HG02623 (cell line): ENCODE measurements around the gene PMIS2.
"Not testable (repeated sequence)": the region's sequence is repeated elsewhere in the genome, so short reads cannot be mapped to it uniquely, and the experiment has no call there.

Source experiments
- ATAC-seq: cut with Tn5 transposase; IDR thresholded peaks from one replicate; pipeline ENCODE4 v1.9.1; 2021; ENCODE audit warnings: moderate library complexity; ENCODE audit not compliant: unreplicated experiment

The PMIS2 gene

DNA sequence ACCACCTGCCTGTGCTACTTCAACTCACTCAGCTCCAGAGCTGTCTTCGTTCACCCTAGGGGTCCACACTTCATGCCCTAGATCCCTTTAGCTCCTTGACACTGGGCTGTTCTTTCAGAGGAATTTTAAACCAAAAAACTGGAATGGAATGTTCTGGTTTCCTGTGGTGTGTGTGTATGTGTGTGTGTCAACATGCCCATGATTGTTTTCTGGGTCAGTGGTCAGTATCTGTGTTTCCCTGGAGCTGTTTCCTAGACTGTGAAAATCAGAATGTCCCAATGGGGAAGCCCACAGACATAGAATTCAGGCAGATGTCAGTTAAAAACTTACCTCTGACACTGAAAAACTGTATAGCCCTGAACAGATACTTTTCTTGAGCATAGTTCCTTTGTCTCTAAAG lies 1.3 kb downstream of the PMIS2 start:
- no peak for ATAC-seq

DNA sequence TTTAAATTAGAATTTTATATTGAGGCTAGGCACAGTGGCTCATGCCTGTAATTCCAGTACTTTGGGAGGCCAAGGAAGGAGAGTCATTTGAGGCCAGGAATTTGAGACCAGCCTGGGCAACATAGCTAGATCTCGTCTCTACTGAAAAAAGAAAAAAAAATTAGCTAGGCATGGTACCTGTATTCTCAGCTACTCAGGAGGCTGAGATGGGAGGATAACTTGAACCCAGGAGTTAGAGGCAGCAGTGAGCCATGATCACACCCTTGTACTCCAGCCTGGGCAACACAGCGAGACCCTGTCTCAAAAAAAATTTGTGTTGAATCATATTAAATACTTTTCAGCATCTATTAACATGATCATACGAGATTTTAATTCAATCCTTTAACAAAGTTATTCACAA lies 4.9 kb downstream of the PMIS2 start:
- no peak for ATAC-seq

DNA sequence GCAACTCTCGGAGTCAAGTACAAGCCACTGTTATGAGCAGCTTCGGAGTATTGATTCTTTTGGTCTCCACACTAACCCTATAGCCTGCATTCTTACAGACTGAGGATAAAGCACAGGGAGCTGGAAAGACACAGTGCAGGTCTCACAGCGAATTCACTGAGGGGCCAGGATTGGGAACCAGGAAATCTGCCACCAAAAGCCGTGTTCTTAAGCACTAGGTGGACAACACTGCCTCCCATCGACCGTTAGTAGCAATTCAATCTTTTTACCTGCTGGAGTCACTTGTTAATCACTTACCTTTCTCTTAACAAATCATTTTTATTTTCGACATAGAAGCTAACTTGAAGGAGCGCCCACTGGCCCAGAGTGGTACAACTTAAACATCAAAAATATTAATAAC lies 6.3 kb downstream of the PMIS2 start:
- no peak for ATAC-seq

DNA sequence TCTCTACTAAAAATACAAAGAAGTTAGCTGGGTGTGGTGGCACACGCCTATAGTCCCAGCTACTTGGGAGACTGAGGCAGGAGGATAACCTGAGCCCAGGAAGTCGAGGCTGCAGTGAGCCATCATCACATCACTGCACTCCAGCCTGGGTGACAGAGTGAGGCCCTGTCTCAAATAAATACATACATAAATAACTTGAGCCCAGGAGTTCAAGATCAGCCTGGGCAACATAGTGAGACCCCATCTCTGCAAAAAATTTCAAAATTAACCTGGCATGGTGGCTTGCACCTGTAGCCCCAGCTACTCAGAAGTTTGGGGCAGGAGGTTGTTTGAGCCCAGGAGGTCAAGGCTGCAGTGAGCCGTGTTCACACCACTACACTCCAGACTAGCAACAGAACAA lies 9.1 kb downstream of the PMIS2 start:
- ATAC-seq, result not testable (repeated sequence)

DNA sequence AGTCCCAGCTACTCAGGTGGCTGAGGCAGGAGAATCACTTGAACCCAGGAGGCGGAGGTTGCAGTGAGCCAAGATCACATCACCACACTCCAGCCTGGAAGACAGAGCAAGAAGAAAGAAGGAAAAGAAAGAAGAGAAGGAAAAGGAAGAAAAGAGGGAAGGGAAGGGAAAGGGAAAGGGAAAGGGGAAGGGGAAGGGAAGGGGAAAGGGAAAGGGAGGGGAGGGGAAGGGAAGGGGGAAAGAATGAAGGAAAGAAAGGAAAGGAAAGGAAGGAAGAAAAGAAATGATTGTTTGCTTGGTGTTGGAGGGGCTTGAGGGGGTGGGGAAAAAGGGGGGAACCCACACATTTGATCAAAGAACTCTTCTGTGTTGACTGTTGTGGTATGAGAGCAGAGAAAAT lies 10.0 kb downstream of the PMIS2 start:
- no peak for ATAC-seq

DNA sequence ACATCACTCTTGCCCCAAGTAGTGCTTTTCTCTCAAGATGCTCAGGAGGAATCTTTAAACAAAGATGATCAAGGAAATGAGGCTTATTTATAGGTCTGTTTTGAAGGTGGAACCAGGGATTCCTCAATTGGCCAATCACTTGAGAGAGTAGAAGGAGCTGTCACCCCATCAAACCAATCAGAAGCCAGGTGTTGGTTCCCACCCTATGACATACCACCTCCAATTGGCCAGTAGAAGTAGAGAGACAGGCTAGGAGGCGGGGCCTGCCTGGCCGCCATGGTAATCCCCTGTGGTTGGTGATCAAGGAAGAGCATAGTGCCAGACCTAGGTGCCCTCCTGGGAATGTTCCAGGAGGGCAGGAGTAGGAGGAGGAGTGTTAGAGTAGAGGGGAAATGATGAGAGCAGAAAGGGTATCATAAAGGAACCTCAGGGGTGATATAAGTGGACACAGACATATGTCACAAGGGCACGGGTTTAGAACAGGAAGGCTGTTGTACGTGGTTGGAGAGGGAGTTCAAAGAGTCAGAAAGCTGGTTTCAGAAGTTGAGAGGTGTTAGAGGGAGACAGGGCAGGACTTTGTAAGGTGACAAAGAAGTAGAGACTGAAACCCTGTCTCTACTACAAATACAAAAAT lies 10.5 kb downstream of the PMIS2 start:
- ATAC-seq, result no peak

DNA sequence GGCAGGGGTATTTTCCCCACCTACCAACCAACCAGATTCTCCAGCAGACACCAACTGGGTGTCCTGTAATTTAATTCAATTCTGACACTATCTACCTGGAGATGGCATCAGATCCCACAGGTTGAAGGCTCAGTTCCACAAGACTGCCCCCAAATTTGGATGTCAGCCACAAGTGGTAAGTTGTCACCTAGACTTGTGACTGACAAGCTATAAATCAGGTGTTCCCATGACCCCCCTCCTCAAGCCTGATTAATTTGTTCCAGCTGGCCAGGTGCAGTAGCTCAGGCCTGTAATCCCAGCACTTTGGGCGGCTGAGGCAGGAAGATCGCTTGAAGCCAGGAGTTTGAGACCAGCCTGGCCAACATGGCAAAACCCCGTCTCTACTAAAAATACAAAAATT lies 16.0 kb downstream of the PMIS2 start:
- ATAC-seq, result no peak

DNA sequence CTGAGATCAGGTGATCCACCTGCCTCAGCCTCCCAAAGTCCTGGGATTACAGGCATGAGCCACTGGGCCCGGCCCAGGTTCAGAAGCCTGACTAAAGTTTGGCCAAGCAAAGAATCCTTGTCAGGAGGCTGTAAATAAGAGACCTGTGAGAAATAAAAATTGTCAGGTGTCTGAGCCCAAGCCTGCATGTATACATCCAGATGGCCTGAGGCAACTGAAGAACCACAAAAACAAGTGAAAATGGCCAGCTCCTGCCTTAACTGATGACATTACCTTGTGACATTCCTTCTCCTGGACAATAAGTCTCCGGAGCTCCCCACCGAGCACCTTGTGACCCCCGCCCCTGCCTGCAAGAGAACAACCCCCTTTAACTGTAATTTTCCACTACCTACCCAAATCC lies 18.5 kb downstream of the PMIS2 start:
- ATAC-seq, result not testable (repeated sequence)

DNA sequence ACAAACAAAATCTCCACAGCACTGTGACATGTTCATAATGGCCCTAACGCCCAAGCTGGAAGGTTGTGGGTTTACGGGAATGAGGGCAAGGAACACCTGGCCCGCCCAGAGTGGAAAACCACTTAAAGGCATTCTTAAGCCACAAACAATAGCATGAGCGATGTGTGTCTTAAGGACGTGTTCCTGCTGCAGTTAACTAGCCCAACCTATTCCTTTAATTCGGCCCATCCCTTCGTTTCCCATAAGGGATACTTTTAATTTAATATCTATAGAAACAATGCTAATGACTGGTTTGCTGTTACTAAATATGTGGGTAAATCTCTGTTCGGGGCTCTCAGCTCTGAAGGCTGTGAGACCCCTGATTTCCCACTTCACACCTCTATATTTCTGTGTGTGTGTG lies 21.2 kb downstream of the PMIS2 start:
- ATAC-seq, result not testable (repeated sequence)

DNA sequence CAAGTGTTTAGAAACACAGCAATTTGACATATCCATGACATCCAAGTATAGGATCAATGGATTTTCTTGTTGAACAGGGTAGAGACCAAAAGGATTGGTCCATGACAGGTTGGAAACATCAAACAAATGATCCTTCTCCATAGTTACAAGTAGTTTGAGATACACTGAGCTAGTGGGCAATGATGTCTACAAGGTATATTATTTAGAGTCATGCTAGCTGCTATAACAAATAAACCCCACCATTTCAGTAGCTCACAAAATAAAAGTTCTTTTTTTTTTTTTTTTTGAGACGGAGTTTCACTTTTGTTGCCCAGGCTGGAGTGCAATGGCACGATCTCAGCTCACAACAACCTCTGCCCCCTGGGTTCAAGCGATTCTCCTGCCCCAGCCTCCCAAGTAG lies 21.7 kb downstream of the PMIS2 start:
- no peak for ATAC-seq

DNA sequence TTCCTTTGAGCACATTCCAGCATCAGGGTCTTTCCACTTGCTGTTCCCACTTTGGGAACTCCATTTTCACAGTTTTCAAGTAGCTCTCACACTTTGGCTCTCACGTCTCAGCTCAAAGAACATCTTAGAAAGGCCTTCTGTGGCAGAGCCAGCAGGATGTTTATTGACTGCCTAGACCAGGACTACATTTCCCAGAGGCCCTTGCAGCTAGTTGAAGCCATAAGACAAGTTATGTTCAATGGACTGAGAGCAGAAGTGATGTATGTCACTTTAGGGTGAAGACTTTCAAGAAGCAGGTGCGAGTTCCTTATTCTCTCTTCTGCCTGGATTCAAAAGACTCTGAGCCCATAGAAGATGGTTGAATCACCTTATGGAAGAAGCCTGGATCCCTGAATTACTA lies 22.3 kb downstream of the PMIS2 start:
- ATAC-seq, result no peak

DNA sequence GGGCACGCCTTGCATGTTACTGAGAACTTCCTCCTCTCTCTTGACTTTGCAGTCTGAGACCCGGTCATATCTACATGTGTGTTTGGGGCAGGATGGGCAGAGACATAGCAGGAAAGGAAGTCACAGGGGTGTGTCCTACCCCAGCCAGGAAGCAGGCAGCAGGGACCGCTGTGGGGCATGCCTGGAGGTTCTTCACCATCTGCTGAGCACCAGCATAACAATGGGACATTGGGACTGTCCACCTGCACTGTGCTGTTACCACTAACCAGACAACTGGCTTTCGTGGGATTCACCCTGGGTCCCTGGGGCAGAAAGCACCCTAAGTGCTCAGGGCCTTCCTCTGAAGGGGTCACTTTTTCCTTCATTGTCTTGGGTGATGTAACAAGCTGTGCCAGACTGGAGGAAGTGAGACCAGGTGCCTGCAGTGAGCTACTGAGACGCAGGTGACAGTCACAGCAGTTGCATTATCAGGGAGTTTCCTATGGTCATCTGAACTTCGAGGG lies 23.9 kb downstream of the PMIS2 start:
- ATAC-seq, result no peak

DNA sequence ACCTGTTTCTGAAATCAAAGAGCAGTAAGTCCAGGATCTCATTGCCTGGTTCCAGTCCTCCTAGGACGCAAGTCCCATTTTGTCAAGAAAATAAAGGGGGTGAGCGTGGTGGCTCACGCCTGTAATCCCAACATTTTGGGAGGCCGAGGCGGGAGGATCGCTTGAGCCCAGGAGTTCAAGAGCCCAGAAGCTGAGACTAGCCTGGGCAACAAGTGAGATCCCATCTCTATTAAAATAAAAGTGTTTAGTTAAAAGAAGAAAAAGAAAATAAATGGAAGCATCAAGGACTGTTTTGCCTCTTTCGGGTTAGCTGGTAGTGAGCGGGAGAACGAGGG lies 26.2 kb downstream of the PMIS2 start:
- no peak for ATAC-seq

DNA sequence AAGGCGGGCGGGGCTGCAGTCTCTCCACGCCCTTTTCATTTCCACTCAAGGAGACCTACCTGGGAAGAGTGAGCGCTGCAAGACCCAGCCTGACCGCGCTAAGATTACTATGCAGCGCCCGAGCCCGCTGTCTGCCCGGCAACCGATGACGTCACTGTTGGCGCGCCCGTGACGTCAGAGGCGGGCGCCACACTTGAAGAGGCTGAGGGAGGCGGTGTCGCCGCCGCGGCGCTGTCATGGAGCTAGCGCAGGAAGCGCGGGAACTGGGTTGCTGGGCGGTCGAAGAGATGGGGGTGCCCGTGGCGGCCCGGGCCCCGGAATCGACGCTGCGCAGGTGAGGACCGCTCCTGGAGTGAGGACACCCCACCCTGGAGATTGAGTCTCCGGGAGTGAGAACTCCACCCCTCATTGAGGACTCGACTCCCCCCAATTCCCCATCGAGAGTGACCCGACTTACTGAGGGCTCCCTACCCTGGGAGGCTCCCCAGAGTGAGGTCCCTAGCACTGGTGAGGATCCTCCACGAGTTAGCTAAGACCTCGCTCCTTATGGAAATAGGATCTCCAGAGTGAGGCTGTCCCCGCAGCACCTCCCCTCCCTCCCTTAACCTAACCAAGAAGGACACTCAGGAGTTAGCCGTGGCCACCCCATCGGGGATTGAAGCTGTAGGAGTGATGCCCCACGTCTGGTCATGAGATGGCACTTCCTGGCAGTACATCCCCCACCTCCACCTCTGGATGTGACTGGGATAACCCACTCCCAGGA lies 26.8 kb downstream of the PMIS2 start, which contains the start of gene HAUS5:
Gene HAUS5, plus strand, starts transcription at position 177 of the 763 bp plus-strand sequence. Its CDS starts 60 bp downstream, at position 237.
- ATAC-seq, result peak; percentile 68

DNA sequence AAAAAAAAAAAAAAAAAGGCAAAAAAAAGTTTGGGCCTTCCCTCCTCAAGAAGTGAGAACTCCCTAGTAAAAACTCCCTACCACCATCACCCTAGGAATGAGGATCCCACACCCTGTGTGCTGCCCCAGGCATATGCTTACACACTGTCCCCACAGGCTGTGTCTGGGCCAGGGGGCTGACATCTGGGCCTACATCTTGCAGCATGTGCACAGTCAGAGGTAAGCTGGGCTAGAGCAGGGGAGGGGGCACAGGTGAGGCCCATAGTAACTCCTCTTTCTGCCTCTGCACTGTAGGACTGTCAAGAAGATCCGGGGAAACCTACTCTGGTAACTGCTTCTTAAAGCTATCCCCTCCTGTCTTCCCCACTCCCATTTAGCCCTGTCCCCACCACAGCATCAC lies 27.6 kb downstream of the PMIS2 start:
- ATAC-seq, result no peak

DNA sequence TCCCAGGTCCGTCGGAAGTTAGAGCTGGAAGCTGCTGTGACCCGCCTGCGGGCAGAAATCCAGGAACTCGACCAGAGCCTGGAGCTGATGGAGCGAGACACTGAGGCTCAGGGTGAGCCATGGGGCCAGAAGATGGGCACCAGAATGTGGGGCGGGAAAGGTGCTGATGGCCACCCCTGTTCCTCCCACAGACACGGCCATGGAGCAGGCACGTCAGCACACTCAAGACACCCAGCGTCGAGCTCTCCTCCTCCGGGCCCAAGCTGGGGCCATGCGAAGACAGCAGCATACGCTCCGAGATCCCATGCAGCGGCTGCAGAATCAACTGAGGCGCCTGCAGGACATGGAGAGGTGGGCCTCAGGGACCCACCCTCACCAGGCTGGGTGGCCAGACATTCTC lies 29.1 kb downstream of the PMIS2 start:
- ATAC-seq, result no peak

DNA sequence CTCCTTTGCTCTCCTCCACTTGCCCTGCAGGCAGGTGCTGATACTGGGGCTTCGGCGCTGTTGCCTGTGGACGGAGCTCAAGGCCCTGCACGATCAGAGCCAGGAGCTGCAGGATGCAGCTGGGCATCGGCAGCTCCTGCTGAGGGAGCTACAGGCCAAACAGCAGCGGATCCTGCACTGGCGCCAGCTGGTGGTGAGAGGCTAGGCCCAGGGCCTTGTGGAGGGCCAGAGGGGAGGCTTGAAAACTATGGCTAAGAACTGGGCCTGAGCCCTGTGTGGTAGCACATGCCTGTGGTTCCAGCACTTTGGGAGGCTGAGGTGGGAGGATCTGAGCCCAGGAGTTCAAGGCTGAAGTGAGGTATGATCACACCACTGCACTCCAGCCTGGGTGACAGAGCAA lies 32.9 kb downstream of the PMIS2 start:
- ATAC-seq, result no peak

DNA sequence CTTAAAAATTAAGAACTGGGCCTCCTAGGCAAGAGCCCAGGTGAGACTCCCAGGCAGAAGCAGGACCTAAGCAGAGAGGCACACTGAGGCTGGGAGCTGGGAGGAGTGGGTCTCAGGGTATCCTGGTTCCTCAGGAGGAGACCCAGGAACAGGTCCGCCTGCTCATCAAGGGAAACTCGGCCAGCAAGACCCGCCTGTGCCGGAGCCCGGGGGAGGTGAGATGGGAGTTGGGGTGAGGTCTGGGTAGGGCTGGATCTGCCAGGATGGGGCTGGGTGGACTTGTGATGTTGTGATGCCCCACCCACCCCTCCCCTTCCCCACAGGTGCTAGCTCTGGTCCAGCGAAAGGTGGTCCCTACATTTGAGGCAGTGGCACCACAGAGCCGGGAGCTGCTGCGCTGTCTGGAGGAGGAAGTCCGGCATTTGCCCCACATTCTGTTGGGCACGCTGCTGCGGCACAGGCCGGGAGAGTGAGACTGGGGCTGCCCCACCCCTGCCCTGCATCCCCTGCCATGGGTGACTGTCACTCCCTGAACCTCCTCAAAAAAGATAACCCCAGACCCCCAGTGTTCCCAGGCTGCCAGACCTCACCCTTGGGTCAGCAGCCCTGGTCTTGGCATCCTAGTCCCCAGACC lies 33.4 kb downstream of the PMIS2 start:
- no peak for ATAC-seq

DNA sequence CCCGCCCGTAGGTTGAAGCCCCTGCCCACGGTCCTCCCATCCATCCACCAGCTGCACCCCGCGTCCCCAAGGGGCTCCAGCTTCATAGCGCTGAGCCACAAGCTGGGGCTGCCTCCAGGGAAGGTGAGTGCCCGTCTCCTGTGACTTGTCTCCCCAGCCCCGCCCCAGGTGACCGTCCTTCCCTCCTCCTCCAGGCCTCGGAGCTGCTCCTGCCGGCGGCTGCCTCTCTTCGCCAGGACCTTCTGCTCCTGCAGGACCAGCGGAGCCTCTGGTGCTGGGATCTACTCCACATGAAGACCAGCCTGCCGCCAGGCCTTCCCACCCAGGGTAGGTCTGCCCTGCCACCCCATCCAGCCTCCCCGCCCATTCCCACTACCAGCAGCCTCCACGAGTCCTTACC lies 34.0 kb downstream of the PMIS2 start:
- no peak for ATAC-seq

DNA sequence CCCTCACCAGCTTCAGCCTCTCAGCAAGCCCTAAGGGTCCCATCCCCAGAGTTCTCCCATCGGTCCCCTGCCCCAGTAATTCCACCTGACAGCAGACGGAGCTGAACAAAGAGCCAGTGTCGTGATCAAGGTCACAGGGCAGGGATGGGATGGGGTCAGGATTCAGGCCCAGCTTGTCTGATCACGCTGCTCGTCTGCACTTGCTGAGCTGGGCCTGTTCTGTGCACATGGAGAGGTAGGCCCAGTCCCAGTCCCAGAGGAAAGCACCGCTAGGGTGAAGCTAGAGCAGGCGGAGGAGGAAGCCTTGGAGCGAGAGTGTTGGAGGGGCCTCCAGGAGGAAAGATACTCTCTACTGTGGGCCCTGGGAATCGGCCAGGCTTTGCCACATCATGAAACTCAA lies 35.7 kb downstream of the PMIS2 start:
- no peak for ATAC-seq

DNA sequence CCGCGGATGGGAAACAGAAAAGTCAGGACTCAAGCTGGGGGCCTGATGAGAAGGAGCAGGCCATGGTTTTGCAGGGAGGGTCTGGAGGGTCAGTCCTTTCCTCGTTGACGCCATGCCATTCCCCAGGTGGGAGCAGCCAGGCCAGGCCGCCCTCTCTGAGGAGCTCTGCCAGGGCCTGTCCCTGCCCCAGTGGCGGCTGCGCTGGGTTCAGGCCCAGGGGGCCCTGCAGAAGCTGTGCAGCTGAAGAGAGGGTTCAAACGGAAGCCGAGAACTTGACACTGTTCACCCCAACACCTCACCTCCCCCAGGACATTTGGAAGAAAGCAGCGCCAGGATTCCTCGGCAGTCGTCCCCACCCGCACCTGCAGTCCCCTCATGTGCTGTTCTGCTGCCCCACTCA lies 36.8 kb downstream of the PMIS2 start:
- ATAC-seq, result no peak

DNA sequence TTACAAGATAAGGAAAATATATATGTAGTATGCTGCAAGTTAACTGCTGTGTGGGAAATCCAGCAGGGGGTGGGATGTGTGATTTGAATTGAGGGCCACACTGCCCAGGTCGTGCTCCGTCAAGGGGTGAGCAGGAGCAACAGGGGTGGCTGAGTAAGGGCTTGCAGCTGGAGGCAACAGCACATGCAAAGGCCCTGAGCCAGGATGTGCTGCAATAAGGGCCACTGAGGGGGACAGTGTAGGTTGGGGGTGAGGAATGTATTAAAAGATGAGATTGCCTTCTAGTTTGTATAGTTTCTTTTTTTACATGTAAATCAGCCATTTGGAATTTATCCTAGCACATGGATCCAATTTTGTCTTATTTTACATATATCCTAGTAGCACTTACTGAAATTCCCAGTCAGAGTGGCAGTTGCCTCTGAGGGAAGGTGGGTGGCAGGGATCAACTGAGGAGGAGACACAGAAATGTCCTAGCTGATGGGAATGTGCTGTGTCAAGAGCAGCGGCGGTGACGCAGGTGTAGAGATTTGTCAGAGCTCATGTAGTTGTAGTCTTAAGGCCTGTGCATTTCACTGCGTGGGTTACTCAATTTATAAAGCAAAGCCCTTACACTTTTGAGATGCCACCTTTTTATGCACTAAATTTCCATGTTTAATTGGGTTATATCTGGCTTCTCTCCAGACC lies 37.5 kb downstream of the PMIS2 start:
- no peak for ATAC-seq
